H9 (cell line): ENCODE results near the gene XCL2. TPM values are rescaled to one million over a fixed set of nuclear protein-coding genes. Genes with fewer than 3 reads are reported as not detected.
"Not testable (repeated sequence)": the region's sequence is repeated elsewhere in the genome, so short reads cannot be mapped to it uniquely, and the experiment has no call there.

ENCODE experiments used
- DNase-seq: peaks from one replicate; pipeline ENCODE4 v3.0.0-alpha.2; 2017
- H2AFZ ChIP-seq: one replicate; pipeline ENCODE4 v1.6.1; 2013; ENCODE audit warnings: mild to moderate bottlenecking, low read length, control low read depth, moderate library complexity
- H2AK5ac ChIP-seq: 2 replicates; pipeline ENCODE4 v1.6.1; 2013; ENCODE audit warnings: low read length, control low read depth, mixed read lengths; ENCODE audit not compliant: insufficient read length
- H2BK120ac ChIP-seq: one replicate; pipeline ENCODE4 v1.6.1; 2013; ENCODE audit warnings: low read depth, mild to moderate bottlenecking, low read length, control low read depth, inconsistent platforms; ENCODE audit not compliant: poor library complexity, severe bottlenecking
- H2BK12ac ChIP-seq: 2 replicates; pipeline ENCODE4 v1.6.1; 2013; ENCODE audit warnings: low read length, control low read depth, mixed read lengths, low read depth; ENCODE audit not compliant: insufficient read length
- H2BK15ac ChIP-seq: 2 replicates; pipeline ENCODE4 v1.6.1; 2013; ENCODE audit warnings: low read depth, low read length, control low read depth
- H2BK20ac ChIP-seq: one replicate; pipeline ENCODE4 v1.6.1; 2013; ENCODE audit warnings: low read depth, mild to moderate bottlenecking, low read length, control low read depth, inconsistent platforms; ENCODE audit not compliant: poor library complexity, severe bottlenecking
- H2BK5ac ChIP-seq: 2 replicates; pipeline ENCODE4 v1.6.1; 2013; ENCODE audit warnings: low read length, control low read depth, mixed read lengths; ENCODE audit not compliant: insufficient read length
- H3K14ac ChIP-seq: 2 replicates; pipeline ENCODE4 v1.6.1; 2013; ENCODE audit warnings: low read length, control low read depth; ENCODE audit not compliant: insufficient read depth
- H3K18ac ChIP-seq: 2 replicates; pipeline ENCODE4 v1.6.1; 2013; ENCODE audit warnings: low read depth, mild to moderate bottlenecking, mixed read lengths, low read length, control low read depth; ENCODE audit not compliant: insufficient read length
- H3K23ac ChIP-seq: 2 replicates; pipeline ENCODE4 v1.6.1; 2013; ENCODE audit warnings: low read length, control low read depth, mixed read lengths, low read depth; ENCODE audit not compliant: insufficient read length
- H3K23me2 ChIP-seq: 2 replicates; pipeline ENCODE4 v1.6.1; 2013; ENCODE audit warnings: low read depth, mild to moderate bottlenecking, mixed read lengths, low read length, control low read depth; ENCODE audit not compliant: insufficient read length, poor library complexity, severe bottlenecking
- H3K27ac ChIP-seq: 2 replicates; pipeline ENCODE4 v1.5.1; 2013; ENCODE audit warnings: low read length, control low read depth, mixed read lengths, low read depth; ENCODE audit not compliant: insufficient read length
- H3K27me3 ChIP-seq: 2 replicates; pipeline ENCODE4 v1.6.1; 2013; ENCODE audit warnings: low read length, control low read depth, inconsistent platforms; ENCODE audit not compliant: insufficient read depth
- H3K4ac ChIP-seq: 2 replicates; pipeline ENCODE4 v1.6.1; 2013; ENCODE audit warnings: low read depth, mild to moderate bottlenecking, control low read depth, inconsistent platforms, low read length, moderate library complexity
- H3K4me1 ChIP-seq: 2 replicates; pipeline ENCODE4 v1.6.1; 2013; ENCODE audit warnings: low read length, control low read depth, inconsistent platforms; ENCODE audit not compliant: insufficient read depth
- H3K4me2 ChIP-seq: 2 replicates; pipeline ENCODE4 v1.6.1; 2013; ENCODE audit warnings: low read length, control low read depth, mixed read lengths; ENCODE audit not compliant: insufficient read length, insufficient read depth
- H3K56ac ChIP-seq: 2 replicates; pipeline ENCODE4 v1.6.1; 2013; ENCODE audit warnings: low read depth, mild to moderate bottlenecking, mixed read lengths, low read length, control low read depth; ENCODE audit not compliant: insufficient read length
- H3K79me1 ChIP-seq: 2 replicates; pipeline ENCODE4 v1.6.1; 2013; ENCODE audit warnings: low read depth, mild to moderate bottlenecking, moderate library complexity, low read length, control low read depth, inconsistent platforms; ENCODE audit not compliant: insufficient read depth, poor library complexity, severe bottlenecking
- H3K79me2 ChIP-seq: 2 replicates; pipeline ENCODE4 v1.6.1; 2013; ENCODE audit warnings: low read length, control low read depth, inconsistent platforms; ENCODE audit not compliant: insufficient read depth
- H3K9ac ChIP-seq: 2 replicates; pipeline ENCODE4 v1.6.1; 2013; ENCODE audit warnings: low read length, control low read depth, mixed read lengths; ENCODE audit not compliant: insufficient read length; ENCODE audit errors: extremely low read depth
- H3K9me3 ChIP-seq: one replicate; pipeline ENCODE4 v1.6.1; 2013; ENCODE audit warnings: low read depth, low read length, inconsistent platforms; ENCODE audit not compliant: control insufficient read depth
- H3T11ph ChIP-seq: one replicate; pipeline ENCODE4 v1.6.1; 2013; ENCODE audit warnings: mild to moderate bottlenecking, low read length, control low read depth, inconsistent platforms
- H4K20me1 ChIP-seq: one replicate; pipeline ENCODE4 v1.6.1; 2013; ENCODE audit not compliant: control insufficient read depth, insufficient read length, insufficient read depth
- H4K5ac ChIP-seq: 2 replicates; pipeline ENCODE4 v1.6.1; 2013; ENCODE audit warnings: low read depth, mild to moderate bottlenecking, mixed read lengths, low read length, control low read depth; ENCODE audit not compliant: insufficient read length
- H4K8ac ChIP-seq: replicated peaks from 2 replicates; pipeline ENCODE4 v1.6.1; 2013; ENCODE audit warnings: low read length, control low read depth, mixed read lengths, low read depth; ENCODE audit not compliant: insufficient read length
- H4K91ac ChIP-seq: 2 replicates; pipeline ENCODE4 v1.6.1; 2013; ENCODE audit warnings: low read depth, mild to moderate bottlenecking, moderate library complexity, mixed read lengths, low read length, control low read depth; ENCODE audit not compliant: insufficient read length
- H3K27ac Mint-ChIP-seq, 3 experiments: 2 replicates in 2 of 3; 3 replicates in 1 of 3; pipeline ENCODE4 v1.8.0; 2020 to 2021; ENCODE audit warnings: mixed read lengths in 3 of 3, mild to moderate bottlenecking in 1 of 3, moderate library complexity in 1 of 3
- H3K27me3 Mint-ChIP-seq: 2 replicates; pipeline ENCODE4 v1.8.0; 2021; ENCODE audit warnings: low read depth, mild to moderate bottlenecking, moderate library complexity, mixed read lengths
- H3K36me3 Mint-ChIP-seq, 3 experiments: 2 replicates in 2 of 3; 3 replicates in 1 of 3; pipeline ENCODE4 v1.8.0; 2020 to 2021; ENCODE audit warnings: low read depth in 3 of 3, mixed read lengths in 3 of 3; ENCODE audit not compliant: insufficient read depth in 1 of 3
- H3K4me1 Mint-ChIP-seq, 2 experiments: 2 replicates each; pipeline ENCODE4 v1.8.0; 2020; ENCODE audit warnings: mixed read lengths in 2 of 2
- H3K4me3 Mint-ChIP-seq, 2 experiments: 2 replicates in 1 of 2; 3 replicates in 1 of 2; pipeline ENCODE4 v1.8.0; 2020 to 2021; ENCODE audit warnings: mild to moderate bottlenecking in 2 of 2, mixed read lengths in 2 of 2, moderate library complexity in 1 of 2
- H3K9me3 Mint-ChIP-seq, 2 experiments: 2 replicates in 1 of 2; 3 replicates in 1 of 2; pipeline ENCODE4 v1.8.0; 2020; ENCODE audit warnings: mild to moderate bottlenecking in 2 of 2, mixed read lengths in 2 of 2, moderate library complexity in 1 of 2
- CTCF ChIP-seq: fragments of 200-600 bp; sonication (generic); conservative IDR thresholded peaks from 3 replicates; pipeline ENCODE4 v1.8.0; 2021; ENCODE audit warnings: antibody characterized with exemption, mild to moderate bottlenecking
- WGBS: extraction: QIAGEN DNeasy Blood & Tissue Kit; methylation state at CpG from one replicate; pipeline ENCODE4 v1.1.7; 2013; ENCODE audit warnings: missing lambda C conversion rate, low lambda C conversion rate, mixed read lengths; ENCODE audit not compliant: insufficient read length; ENCODE audit errors: extremely low coverage; 5-methylcytosine and 5-hydroxymethylcytosine counted together
- total RNA-seq: library from RNA; stranded (reverse); gene quantifications from 2 replicates; pipeline ENCODE4 v1.2.1, GENCODE V29; 2021

The XCL2 gene
- total RNA-seq, 1 experiment from 2014 or later: not detected

GRCh38 chr1:168574234-168574633 lies 30.4 kb upstream of the XCL2 start:
- H3K36me3 Mint-ChIP-seq, H2BK120ac ChIP-seq, H3K27me3 ChIP-seq, H2BK12ac ChIP-seq, H3K79me1 ChIP-seq, H4K5ac ChIP-seq, H3K9me3 ChIP-seq, H2AK5ac ChIP-seq, H4K8ac ChIP-seq, H3K4me2 ChIP-seq, H3K9ac ChIP-seq, H3K27ac ChIP-seq, H2BK15ac ChIP-seq, H4K91ac ChIP-seq, H3K23me2 ChIP-seq, H3K4me3 Mint-ChIP-seq, DNase-seq, H3K27ac Mint-ChIP-seq, H4K20me1 ChIP-seq, H3K79me2 ChIP-seq, H2BK20ac ChIP-seq, H3K9me3 Mint-ChIP-seq, H3K18ac ChIP-seq, H3K23ac ChIP-seq, H2BK5ac ChIP-seq, H3T11ph ChIP-seq, H3K4ac ChIP-seq, H2AFZ ChIP-seq, H3K4me1 ChIP-seq, H3K56ac ChIP-seq, H3K27me3 Mint-ChIP-seq, H3K14ac ChIP-seq: not testable (repeated sequence)
- no CpG with 5 or more reads among the region's 4 CpGs for WGBS
- peaks cover 15 to 18% of the 10 kb centered on the region in 2 experiments for H3K4me1 Mint-ChIP-seq
- TF ChIP-seq CTCF: peak; percentile 60
